SK-N-SH (cell line): ENCODE data around the gene MAGI2.

Source experiments
- CTCF ChIP-seq: fragments of 200-600 bp; sonication (generic); IDR thresholded peaks from 2 replicates; pipeline ENCODE4 v1.6.1; 2017; ENCODE audit warnings: antibody characterized with exemption, mild to moderate bottlenecking, moderate library complexity
- EP300 ChIP-seq, 2 experiments: IDR thresholded peaks; 2 replicates each; pipeline versions ENCODE4 v1.4.0 to v1.6.1; 2012; ENCODE audit warnings: borderline replicate concordance in 1 of 2, low read depth in 1 of 2, low read length in 1 of 2
- EZH2phosphoT487 ChIP-seq: fragments of 200-600 bp; sonication (generic); IDR thresholded peaks from 2 replicates; pipeline ENCODE4 v1.6.1; 2017; ENCODE audit warnings: low read depth, mixed run types, mild to moderate bottlenecking, antibody characterized with exemption, moderate library complexity, borderline replicate concordance
- POLR2AphosphoS5 ChIP-seq: IDR thresholded peaks from 2 replicates; pipeline ENCODE4 v1.6.1; 2012; ENCODE audit warnings: low read depth, low read length
- RXRA ChIP-seq: IDR thresholded peaks from 2 replicates; pipeline ENCODE4 v1.4.0; 2012; ENCODE audit warnings: low read depth, mild to moderate bottlenecking, borderline replicate concordance

- TF ChIP-seq CTCF: no peak
- no peak for TF ChIP-seq EP300 (IDR thresholded peaks at IDR 0.05; ENCODE audit: borderline replicate concordance in 1 of 2, low read depth in 1 of 2, low read length in 1 of 2)
- TF ChIP-seq POLR2AphosphoS5: no peak
- no peak for TF ChIP-seq EZH2phosphoT487
- TF ChIP-seq RXRA: no peak
These were observed 815.1 kb downstream of the MAGI2 start for GRCh38 chr7:78638364-78638763.
